ENCODE data around the gene SYNE2. TPM values are rescaled to one million over a fixed set of nuclear protein-coding genes. Genes with fewer than 3 reads are reported as not detected.
"Not testable (repeated sequence)": the region's sequence is repeated elsewhere in the genome, so short reads cannot be mapped to it uniquely, and the experiment has no call there.

Gene SYNE2
- polyA plus RNA-seq, 1 donor from 2014 or later, result 18.1 TPM

DNA sequence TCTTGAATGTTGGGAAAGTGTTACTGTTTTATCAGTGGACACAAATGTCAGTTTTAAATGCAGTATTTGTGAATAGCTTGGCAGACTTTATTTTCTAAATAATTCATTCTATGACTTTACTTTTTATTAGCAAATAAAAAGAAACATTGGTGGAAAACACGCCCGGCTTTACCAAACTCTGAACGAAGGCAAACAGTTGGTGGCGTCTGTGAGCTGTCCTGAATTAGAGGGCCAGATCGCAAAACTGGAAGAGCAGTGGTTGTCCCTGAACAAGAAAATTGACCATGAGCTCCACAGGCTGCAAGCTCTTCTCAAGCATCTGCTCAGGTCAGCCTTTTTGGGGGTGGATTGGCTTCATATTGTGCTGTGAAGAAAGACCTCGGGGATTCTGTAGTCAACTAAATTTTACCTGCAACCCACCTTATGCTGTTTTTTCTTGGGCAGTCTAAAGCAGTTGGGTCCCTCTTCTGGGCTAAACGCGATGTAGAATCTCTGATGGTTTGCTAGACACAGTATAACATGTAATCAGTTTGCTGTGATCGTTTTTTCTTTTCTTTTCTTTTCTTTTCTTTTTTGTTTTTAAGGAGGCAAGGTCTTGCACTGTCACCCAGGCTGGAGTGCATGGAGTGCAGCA is 285.0 kb downstream of the SYNE2 start:
- Mint-ChIP-seq H3K36me3 (peaks cover 5% of the 10 kb centered on the region), H3K27me3 (no peaks in the 10 kb centered on the region), H3K4me3 (no peak overlapping the region), H3K27ac (no peak overlapping the region), H3K4me1 (no peaks in the 10 kb centered on the region), H3K9me3 (no peaks in the 10 kb centered on the region)

DNA sequence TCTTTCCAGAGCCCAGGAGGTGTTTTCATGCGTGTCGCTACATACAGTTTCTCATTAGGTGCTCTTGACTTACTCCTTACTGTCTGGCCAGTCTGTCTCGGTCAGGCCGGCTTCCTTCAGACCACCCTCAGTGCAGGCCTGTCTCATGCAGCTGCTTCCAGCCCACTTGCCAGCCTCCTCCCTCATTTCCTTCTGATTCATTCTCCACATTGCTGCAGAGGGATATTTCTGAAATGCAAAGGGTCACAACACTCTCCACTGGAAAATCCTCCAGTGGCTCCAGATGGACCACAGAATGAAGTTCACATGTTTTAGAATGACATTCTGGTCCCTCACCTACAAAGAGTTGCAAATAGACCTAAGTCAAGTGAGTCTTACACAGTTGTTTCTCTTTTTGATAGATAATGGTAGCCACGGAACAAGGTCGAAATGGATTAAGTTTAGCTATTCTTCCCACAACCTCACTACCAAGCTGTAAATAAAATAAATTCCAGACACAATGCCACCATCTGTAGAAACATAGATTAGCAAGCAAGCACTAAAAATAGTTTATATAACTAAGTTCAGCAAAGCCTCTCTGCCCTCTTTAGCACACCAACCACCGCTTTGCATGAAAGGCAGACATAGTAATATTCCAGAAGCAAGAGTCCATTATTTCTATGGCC is 294.5 kb downstream of the SYNE2 start:
- no peak overlapping the region for H3K4me3 Mint-ChIP-seq
- peaks cover 0 to 5% (median 0%) of the 10 kb centered on the region in 3 donors for H3K4me1 Mint-ChIP-seq
- H3K9me3 Mint-ChIP-seq, result no peaks in the 10 kb centered on the region
- H3K36me3 Mint-ChIP-seq, result peaks cover 9% of the 10 kb centered on the region
- no peak overlapping the region for H3K27ac Mint-ChIP-seq
- H3K27me3 Mint-ChIP-seq, result no peaks in the 10 kb centered on the region

DNA sequence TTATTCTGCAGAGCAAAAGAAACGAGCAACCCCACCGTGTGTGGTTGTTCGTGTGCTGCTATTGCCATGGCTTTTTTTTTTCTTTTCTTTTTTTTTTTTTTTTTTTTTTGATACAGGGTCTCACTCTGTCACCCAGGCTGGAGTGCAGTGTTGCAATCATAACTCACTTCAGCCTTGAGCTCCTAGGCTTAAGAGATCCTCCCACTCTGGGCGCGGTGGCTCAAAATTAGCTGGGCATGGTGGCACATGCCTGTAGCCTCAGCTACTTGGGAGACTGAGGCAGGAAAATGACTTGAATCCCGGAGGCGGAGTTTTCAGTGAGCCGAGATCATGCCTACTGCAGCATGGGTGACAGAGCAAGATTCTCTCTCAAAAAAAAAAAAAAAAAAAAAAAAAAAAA is 297.1 kb downstream of the SYNE2 start:
- no peaks in the 10 kb centered on the region for H3K27me3 Mint-ChIP-seq
- H3K4me3 Mint-ChIP-seq, result no peak overlapping the region
- H3K27ac Mint-ChIP-seq, result peak overlapping the region in 1 of 3 donors; percentile 35
- H3K4me1 Mint-ChIP-seq, result peaks cover 0 to 5% (median 0%) of the 10 kb centered on the region in 3 donors
- H3K9me3 Mint-ChIP-seq, result no peaks in the 10 kb centered on the region
- peaks cover 13% of the 10 kb centered on the region for H3K36me3 Mint-ChIP-seq

DNA sequence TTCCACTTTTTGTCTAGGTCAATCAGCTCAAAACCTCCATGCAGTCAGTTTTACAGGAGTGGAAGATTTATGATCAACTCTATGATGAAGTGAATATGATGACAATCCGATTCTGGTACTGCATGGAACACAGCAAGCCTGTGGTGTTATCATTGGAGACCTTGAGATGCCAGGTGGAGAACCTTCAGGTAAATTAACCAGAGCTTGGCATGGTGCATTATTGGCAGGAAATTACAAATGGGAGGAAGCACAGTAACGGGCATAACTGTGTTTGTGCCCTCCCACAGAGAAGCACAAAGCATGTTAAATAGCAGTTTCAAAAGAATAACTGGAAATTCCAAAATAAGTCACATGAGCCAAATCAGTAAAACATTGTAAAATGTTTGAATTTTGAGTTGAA is 305.8 kb downstream of the SYNE2 start:
- Mint-ChIP-seq H3K27me3 (no peaks in the 10 kb centered on the region), H3K4me1 (peaks cover 3 to 5% (median 4%) of the 10 kb centered on the region in 3 donors), H3K9me3 (no peaks in the 10 kb centered on the region), H3K36me3 (peaks cover 9% of the 10 kb centered on the region), H3K27ac (peak overlapping the region in 1 of 3 donors; percentile 2), H3K4me3 (no peak overlapping the region)

DNA sequence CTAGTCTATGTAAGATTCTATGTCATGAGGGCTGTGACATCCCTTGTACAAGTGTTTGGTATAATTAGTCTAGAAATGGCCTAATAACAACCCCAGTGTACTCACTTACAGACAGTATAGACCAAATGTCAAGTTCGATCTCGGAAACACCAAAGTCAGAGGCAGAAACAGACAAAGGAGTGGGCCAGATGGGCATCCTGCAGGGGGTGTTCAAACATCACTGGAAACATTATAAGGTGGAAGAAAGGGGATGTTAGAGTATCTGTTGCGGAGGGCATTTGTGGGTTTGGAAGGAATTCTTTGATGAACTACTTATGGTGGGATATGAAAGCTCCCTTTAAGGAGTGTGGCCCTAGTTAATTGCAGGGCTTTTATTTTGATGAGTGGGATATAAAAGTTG is 306.8 kb downstream of the SYNE2 start:
- Mint-ChIP-seq H3K27me3 (no peaks in the 10 kb centered on the region), H3K27ac (no peak overlapping the region), H3K36me3 (peaks cover 5% of the 10 kb centered on the region), H3K9me3 (no peaks in the 10 kb centered on the region), H3K4me3 (no peak overlapping the region), H3K4me1 (peaks cover 3 to 5% (median 4%) of the 10 kb centered on the region in 3 donors)

DNA sequence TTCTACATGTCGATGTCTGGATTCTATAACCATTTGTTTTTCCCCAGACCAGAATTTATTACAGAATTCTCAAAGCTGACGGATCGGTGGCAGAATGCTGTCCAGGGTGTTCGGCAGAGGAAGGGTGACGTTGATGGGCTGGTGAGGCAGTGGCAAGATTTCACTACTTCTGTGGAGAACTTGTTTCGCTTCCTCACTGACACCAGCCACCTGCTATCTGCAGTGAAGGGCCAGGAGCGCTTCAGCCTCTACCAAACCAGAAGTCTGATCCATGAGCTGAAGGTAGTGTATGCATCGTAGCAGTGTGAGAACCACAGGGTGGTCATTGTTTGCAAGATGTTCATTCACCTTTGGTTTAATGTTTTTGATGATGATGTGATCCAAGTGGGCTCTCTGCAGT is 317.4 kb downstream of the SYNE2 start:
- Mint-ChIP-seq H3K9me3 (no peaks in the 10 kb centered on the region), H3K27me3 (no peaks in the 10 kb centered on the region), H3K4me1 (peaks cover 12 to 15% (median 12%) of the 10 kb centered on the region in 3 donors), H3K36me3 (no peaks in the 10 kb centered on the region), H3K4me3 (peak overlapping the region in 1 of 4 donors; percentile 46), H3K27ac (peak overlapping the region in 1 of 3 donors; percentile 63)

DNA sequence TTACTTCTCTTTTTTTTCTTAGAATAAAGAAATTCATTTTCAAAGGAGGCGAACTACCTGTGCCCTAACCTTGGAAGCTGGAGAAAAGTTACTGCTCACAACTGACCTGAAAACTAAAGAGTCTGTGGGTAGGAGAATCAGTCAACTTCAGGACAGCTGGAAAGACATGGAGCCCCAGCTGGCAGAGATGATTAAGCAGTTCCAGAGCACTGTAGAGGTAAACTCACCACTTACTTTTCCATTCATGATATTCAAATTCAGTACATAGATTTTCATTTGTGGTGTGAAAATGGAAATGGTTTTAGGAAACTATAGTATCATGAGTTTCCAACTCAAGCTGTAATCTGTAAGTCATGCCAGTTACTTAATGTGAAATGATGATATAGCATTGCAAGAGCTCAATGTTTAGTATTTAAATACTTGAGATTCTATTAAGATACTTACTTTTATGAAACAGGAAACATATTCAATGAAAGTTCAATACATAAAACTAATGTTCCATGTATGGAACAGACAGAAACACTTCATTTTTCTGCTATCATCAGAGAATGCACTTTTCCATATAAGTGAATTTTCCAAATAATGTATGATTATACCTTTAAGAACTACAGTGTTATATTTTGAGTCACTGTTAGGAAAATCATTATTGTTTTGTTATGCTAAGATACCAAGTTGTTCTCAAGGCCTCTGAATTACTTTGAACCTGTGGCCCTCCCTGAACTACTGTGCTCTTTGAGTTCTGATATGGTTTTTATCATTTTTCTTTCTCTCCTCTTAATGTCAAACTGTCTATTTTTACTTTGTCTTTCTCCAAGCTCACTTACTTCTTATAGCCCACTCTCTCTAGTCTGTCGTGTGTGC is 322.3 kb downstream of the SYNE2 start:
- Mint-ChIP-seq H3K4me3 (no peak overlapping the region), H3K27ac (peak overlapping the region in 2 of 3 donors; percentile 9 to 17), H3K36me3 (no peaks in the 10 kb centered on the region), H3K9me3 (no peaks in the 10 kb centered on the region), H3K4me1 (peaks cover 11 to 15% (median 15%) of the 10 kb centered on the region in 3 donors), H3K27me3 (no peaks in the 10 kb centered on the region)

DNA sequence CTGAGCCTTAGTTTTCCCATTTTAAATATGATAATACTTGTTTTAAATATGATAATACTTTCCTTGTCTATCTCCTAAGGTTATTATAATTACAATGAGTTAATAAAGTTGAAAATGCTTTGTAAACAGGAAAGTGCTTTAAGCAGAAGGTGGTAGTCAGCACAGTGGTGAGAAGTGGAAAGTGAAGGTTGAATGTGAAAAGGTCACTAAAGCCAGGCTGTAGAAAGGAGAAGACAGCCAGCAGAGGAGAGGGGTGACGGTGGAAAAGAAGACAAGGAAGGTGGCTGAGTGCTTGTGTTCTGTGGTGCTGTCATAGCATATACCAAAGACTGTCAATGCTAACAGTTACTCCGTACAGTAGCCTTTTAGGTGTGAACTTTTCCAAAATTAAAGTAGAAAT is 323.5 kb downstream of the SYNE2 start:
- no peak overlapping the region for H3K4me3 Mint-ChIP-seq
- H3K4me1 Mint-ChIP-seq, result peaks cover 6 to 11% (median 10%) of the 10 kb centered on the region in 3 donors
- no peaks in the 10 kb centered on the region for H3K27me3 Mint-ChIP-seq
- no peak overlapping the region for H3K27ac Mint-ChIP-seq
- H3K9me3 Mint-ChIP-seq, result no peaks in the 10 kb centered on the region
- H3K36me3 Mint-ChIP-seq, result no peaks in the 10 kb centered on the region

DNA sequence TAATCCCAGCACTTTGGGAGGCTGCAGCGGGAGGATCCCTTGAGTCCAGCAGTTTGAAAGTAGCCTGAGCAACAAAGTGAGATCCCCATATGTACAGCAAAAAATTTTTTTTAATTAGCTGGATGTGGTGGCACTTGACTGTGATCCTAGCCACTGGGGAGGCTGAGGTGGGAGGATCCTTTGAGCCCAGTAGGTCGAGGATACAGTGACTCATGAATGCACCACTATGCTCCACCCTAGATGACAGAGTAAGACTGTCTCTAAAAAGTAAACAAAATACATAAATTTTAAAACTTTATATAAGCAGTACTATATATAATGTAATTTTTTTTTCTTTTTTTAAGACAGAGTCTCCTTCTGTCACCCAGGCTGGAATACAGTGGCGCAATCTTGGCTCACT is 326.0 kb downstream of the SYNE2 start:
- no peaks in the 10 kb centered on the region for H3K36me3 Mint-ChIP-seq
- no peak overlapping the region for H3K4me3 Mint-ChIP-seq
- no peak overlapping the region for H3K27ac Mint-ChIP-seq
- H3K9me3 Mint-ChIP-seq, result no peaks in the 10 kb centered on the region
- H3K4me1 Mint-ChIP-seq, result peaks cover 4 to 11% (median 8%) of the 10 kb centered on the region in 3 donors
- no peaks in the 10 kb centered on the region for H3K27me3 Mint-ChIP-seq

DNA sequence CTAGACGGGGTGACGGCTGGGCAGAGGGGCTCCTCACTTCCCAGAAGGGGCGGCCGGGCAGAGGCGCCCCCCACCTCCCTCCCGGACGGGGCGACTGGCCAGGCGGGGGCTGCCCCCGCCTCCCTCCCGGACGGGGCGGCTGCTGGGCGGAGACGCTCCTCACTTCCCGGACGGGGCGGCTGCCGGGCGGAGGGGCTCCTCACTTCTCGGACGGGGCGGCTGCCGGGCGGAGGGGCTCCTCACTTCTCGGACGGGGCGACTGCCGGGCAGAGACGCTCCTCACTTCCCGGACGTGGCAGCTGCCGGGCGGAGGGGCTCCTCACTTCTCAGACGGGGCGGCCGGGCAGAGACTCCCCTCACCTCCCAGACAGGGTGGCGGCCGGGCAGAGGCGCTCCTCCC is 330.1 kb downstream of the SYNE2 start:
- H3K27me3 Mint-ChIP-seq, H3K4me1 Mint-ChIP-seq, H3K27ac Mint-ChIP-seq, H3K9me3 Mint-ChIP-seq, H3K36me3 Mint-ChIP-seq, H3K4me3 Mint-ChIP-seq: not testable (repeated sequence)

DNA sequence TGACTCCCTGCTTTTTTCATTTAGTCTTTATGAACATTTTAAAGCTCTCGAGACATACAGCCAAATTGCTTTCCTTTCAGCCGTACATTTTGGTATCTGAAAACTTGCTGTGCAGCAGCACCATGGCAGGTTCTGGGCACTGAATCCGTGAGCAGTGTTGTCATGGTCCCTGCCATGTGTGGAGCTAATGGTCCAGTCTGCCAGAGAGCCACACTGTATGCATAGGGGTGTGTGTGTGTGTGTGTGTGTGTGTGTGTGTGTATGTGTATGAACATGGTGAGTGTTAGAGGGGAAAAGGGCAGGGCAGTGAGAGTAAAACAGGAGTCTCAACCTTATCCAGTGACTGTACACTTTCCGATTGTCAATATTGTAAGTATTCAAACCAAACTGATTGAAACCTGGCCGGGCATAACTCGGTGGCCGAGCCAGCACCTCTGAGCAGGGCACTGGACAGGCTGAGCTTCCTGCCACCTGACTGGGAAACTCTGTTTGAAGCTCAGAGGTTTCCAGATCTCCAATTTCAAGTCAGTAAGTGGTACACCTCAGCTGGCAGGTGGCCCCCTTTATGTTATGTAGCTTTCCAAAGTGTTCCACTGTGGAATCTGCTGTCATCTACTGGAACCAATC is 331.4 kb downstream of the SYNE2 start:
- H3K36me3 Mint-ChIP-seq, result no peaks in the 10 kb centered on the region
- no peaks in the 10 kb centered on the region for H3K9me3 Mint-ChIP-seq
- H3K4me3 Mint-ChIP-seq, result no peak overlapping the region

DNA sequence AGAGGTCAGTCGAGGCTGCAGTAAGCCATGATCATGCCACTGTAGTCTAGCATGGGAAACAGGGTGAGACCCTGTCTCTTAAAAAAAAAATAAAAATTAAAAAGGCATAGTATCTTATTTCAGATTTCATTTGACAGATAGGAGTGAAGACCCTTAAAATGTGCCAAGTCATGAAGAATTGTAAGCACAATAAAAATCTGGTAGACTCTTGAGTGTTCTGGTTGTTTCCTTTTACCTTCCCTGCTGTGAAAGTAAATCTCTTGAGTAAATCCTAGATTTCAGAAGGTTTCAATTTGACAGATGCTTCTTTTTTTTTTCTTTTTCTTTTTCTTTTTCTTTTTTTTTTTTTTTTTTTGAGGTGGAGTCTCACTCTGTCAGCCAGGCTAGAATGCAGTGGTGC is 332.4 kb downstream of the SYNE2 start:
- peaks cover under 1% of the 10 kb centered on the region for H3K36me3 Mint-ChIP-seq
- no peaks in the 10 kb centered on the region for H3K4me1 Mint-ChIP-seq
- H3K4me3 Mint-ChIP-seq, result peak overlapping the region in 1 of 4 donors; percentile 32
- no peak overlapping the region for H3K27ac Mint-ChIP-seq
- no peaks in the 10 kb centered on the region for H3K9me3 Mint-ChIP-seq
- H3K27me3 Mint-ChIP-seq, result no peaks in the 10 kb centered on the region

More for the DNA sequence above, 331.4 kb downstream of the SYNE2 start:
- Mint-ChIP-seq H3K27ac (no peak overlapping the region), H3K27me3 (no peaks in the 10 kb centered on the region), H3K4me1 (no peaks in the 10 kb centered on the region)

DNA sequence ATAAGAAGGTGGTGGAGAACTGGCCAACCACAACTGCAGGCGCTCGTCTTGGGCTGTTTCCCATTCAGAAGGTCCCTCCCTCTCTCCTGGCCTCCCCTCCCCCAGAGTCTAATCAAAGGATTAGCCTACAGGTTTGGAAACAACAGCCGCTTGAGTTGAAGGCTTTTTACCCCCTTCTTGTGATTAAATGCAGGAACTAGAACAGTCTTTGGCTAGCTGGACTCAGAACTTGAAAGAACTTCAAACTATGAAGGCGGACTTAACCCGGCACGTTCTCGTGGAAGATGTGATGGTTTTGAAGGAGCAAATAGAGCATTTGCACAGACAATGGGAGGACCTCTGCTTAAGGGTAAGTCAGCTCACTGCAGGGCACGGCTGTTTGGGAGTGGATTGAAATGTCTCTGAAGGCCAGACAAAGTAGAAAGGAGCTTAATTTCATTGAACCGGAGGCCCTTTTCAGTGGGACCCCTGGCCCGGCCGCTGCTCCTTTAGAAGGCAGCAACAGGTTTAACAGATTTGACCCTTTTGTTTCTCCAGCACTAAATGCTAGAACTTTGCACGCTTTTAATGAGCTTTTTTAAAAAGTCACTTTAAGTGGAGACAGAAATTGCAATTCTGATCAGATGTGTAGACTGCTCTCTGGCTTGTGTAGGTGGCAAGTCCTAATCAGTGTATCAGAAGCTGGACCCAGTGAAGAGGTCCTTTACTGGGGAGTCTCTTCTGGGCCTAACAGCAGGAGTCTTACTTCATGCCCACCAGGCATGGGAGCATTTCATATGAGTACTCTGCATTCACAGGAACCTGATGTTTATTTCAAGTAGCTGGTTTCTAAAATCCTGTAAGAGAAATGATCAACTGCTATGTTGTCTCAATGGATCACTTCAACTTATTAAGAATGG is 333.7 kb downstream of the SYNE2 start:
- Mint-ChIP-seq H3K4me3 (no peak overlapping the region), H3K36me3 (peaks cover 8% of the 10 kb centered on the region), H3K27me3 (no peaks in the 10 kb centered on the region), H3K9me3 (no peaks in the 10 kb centered on the region), H3K27ac (no peak overlapping the region), H3K4me1 (no peaks in the 10 kb centered on the region)

DNA sequence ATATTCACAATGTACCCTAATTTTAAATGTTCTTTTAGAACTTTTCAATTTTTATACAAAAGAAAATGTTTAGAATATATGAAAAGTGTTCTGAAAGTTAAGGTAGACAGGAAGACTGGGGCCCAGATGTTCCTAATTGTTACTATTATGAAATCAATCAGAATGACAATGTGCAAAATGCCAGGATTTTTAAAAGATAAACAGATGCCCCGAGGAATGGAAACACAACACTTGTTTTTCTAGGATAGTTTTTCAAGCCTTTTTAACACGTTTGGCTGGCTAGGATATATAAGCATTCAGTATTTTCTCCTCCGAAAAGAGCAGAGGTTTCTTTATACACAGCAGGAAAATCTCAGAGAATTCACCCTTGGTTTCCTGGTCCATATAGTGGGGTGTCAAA is 334.5 kb downstream of the SYNE2 start:
- H3K36me3 Mint-ChIP-seq, result peaks cover 11% of the 10 kb centered on the region
- no peaks in the 10 kb centered on the region for H3K9me3 Mint-ChIP-seq
- H3K4me3 Mint-ChIP-seq, result no peak overlapping the region
- H3K27me3 Mint-ChIP-seq, result no peaks in the 10 kb centered on the region
- H3K4me1 Mint-ChIP-seq, result peaks cover 0 to 3% (median 0%) of the 10 kb centered on the region in 3 donors
- H3K27ac Mint-ChIP-seq, result no peak overlapping the region
